Esophagus squamous epithelium (tissue), 5 donors: ENCODE measurements around the gene C19orf25. TPM values are rescaled to one million over a fixed set of nuclear protein-coding genes. Genes with fewer than 3 reads are reported as not detected.
A peak's percentile ranks its signal among the peaks of the same experiment; 100 is the strongest.

Source experiments
- DNase-seq: peaks from one replicate; lab custom pipeline; 2025; lab: John Stamatoyannopoulos, UW
- H3K27ac ChIP-seq, 4 donors: fragments of 200-600 bp; sonication (generic); one replicate each; pipeline ENCODE4 v1.5.1; 2016 to 2019; ENCODE audit warnings: mild to moderate bottlenecking in 1 of 4
- H3K27me3 ChIP-seq, 4 donors: fragments of 200-600 bp; sonication (generic); 1 replicate in 3 of 4; 2 replicates in 1 of 4; pipeline versions ENCODE4 v1.5.1 to v1.6.0; 2017 to 2021; ENCODE audit warnings: antibody characterized with exemption in 1 of 4
- H3K36me3 ChIP-seq, 3 donors: fragments of 200-600 bp; sonication (generic); one replicate each; pipeline ENCODE4 v1.5.1; 2016 to 2019
- H3K4me1 ChIP-seq, 3 donors: fragments of 200-600 bp; sonication (generic); one replicate each; pipeline ENCODE4 v1.5.1; 2017 to 2019
- H3K4me3 ChIP-seq, 4 donors: fragments of 200-600 bp; sonication (generic); 1 replicate in 3 of 4; 2 replicates in 1 of 4; pipeline ENCODE4 v1.5.1; 2016 to 2019; ENCODE audit warnings: mild to moderate bottlenecking in 2 of 4, moderate library complexity in 1 of 4
- H3K9me3 ChIP-seq, 3 donors: fragments of 200-600 bp; sonication (generic); one replicate each; pipeline ENCODE4 v1.5.1; 2016 to 2019
- CTCF ChIP-seq, 6 experiments: fragments of 450-650 bp in 4 of 6; fragments of 200-600 bp in 2 of 6; sonication (generic) in 2 of 6; IDR thresholded peaks; one replicate each; pipeline ENCODE4 v1.5.1; 2016 to 2019; ENCODE audit warnings: antibody characterized with exemption in 6 of 6, mild to moderate bottlenecking in 4 of 6, moderate library complexity in 4 of 6
- POLR2A ChIP-seq, 4 donors: fragments of 450-650 bp; IDR thresholded peaks; one replicate each; pipeline ENCODE4 v1.6.1; 2017; ENCODE audit warnings: antibody characterized with exemption in 4 of 4, mild to moderate bottlenecking in 4 of 4, moderate library complexity in 3 of 4
- WGBS, 2 donors: methylation state at CpG; one replicate each; pipeline ENCODE4 v1.1.5; 2018; 5-methylcytosine and 5-hydroxymethylcytosine counted together
- intact Hi-C: fragments of 100-400 bp; cut with DNase I; formaldehyde crosslinking; loops from one replicate; pipeline ENCODE4 v1.15.0; 2022
- total RNA-seq, 4 donors: library from RNA; depleted of rRNA; stranded (reverse); fragments of >200 nt; gene quantifications; one replicate each; pipeline ENCODE4 v1.1.0, GENCODE V29; 2016
- donor health status: DM: yes; HTN: yes; CAD: no.

Gene C19orf25
- total RNA-seq, 4 donors from 2014 or later, result 17.8 to 24.5 (median 23.0) TPM

DNA sequence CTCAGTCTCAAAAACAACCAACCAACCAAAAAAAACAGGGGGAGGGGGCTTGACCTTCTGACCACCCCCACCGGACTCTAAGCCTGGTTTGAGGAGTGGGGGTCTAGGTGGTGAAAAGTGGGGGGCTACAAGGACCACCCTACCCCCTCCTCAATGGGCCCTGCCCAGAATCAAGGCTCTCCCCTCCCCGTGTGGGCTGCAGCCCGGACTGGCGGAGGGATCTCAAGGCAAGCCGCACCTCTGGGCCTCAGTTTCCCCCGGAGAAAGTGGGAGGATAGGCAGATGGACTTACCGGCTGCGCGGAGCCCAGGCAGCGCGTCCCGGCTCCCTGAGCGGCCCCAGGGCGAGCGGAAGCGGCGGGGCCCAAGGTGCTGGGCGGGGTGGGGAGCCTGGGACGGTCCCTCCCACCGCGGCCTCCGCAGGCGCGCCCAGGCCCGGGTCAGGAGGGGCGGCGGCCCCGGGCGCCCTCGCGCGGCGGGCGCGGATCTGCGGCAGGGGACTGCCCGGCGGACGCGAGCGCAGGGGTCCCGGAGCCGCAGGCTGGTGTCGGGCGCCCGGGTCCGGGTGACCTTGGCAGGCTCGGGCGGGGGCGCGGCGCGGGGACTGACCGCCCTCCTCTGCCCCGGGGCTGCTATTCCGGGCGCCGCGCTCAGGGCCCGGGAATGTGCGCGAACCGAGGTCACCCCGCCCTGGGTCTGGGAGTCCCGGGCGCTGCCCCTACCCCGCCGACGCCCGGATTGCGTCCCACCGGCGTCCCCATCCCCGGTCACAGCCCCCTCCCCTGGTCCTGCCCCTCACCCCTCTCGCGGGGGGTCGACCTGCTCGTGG, 33.9 kb upstream of the C19orf25 start, which contains the start of gene ADAMTSL5:
ADAMTSL5 (minus strand) TSS at position 349 of the 828 bp plus-strand sequence. CDS start 2,076 bp downstream, outside the sequence.
- peak within 1 kb of the TSS; percentile 88 to 91 (median 89) for H3K27ac ChIP-seq
- 15 to 30% methylated on average over 1 to 4 of the region's 78 CpGs for WGBS, 2 donors
- no peaks in the 10 kb centered on the region for H3K9me3 ChIP-seq
- no peak for DNase-seq
- TF ChIP-seq POLR2A (IDR thresholded peaks at IDR 0.05), result peak in 2 of 4 donors; percentile 40 to 58
- TF ChIP-seq CTCF (IDR thresholded peaks at IDR 0.05), result peak in 2 of 6 experiments; percentile 17 to 35
- no peaks in the 10 kb centered on the region for H3K36me3 ChIP-seq
- peaks cover 37 to 61% (median 38%) of the 10 kb centered on the region in 3 donors for H3K4me1 ChIP-seq
- H3K27me3 ChIP-seq, result peaks cover 0 to 48% (median 0%) of the 10 kb centered on the region in 4 donors
- intact Hi-C loops, result no loop called here
- peak within 1 kb of the TSS; percentile 49 to 77 (median 60) for H3K4me3 ChIP-seq

GRCh38 chr19:1511318-1512317, 32.6 kb upstream of the C19orf25 start:
- peaks cover 0 to 48% (median 0%) of the 10 kb centered on the region in 4 donors for H3K27me3 ChIP-seq
- H3K4me3 ChIP-seq, result peak overlapping the region; percentile 49 to 77 (median 60)
- intact Hi-C loops, result no loop called here
- no peaks in the 10 kb centered on the region for H3K36me3 ChIP-seq
- H3K4me1 ChIP-seq, result peaks cover 41 to 73% (median 44%) of the 10 kb centered on the region in 3 donors
- TF ChIP-seq CTCF (IDR thresholded peaks at IDR 0.05) (no peak), POLR2A (IDR thresholded peaks at IDR 0.05) (no peak)
- H3K27ac ChIP-seq, result peak overlapping the region; percentile 88 to 91 (median 89)
- 42 to 63% methylated on average over 3 to 9 of the region's 22 CpGs for WGBS, 2 donors
- no peak for DNase-seq
- H3K9me3 ChIP-seq, result no peaks in the 10 kb centered on the region

DNA sequence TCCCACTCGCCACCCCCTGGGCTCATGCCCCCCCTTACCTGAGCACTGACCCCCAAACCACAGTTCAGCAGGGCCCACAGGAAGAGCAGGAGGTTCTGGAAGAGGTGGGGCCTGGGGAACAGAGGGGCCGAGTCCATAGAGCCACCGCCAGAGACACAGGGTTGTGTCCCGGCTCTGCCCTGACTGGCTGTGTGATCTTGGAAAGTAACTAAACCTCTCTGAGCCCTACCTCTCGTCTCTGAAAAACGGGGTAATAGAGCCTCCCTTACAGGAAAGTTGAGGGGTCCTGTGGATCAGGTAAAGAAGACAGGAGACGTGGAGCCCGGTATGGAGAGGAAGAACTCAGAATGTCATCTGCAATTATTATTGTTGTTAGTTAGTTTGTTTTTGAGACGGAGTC, 31.8 kb upstream of the C19orf25 start:
- H3K27ac ChIP-seq, result peak overlapping the region; percentile 81 to 91 (median 87)
- 25 to 28% methylated on average over 6 to 8 of the region's 9 CpGs for WGBS, 2 donors
- peaks cover 41 to 73% (median 44%) of the 10 kb centered on the region in 3 donors for H3K4me1 ChIP-seq
- DNase-seq, result no peak
- H3K9me3 ChIP-seq, result no peaks in the 10 kb centered on the region
- intact Hi-C loops, result no loop called here
- TF ChIP-seq POLR2A (IDR thresholded peaks at IDR 0.05) (no peak), CTCF (IDR thresholded peaks at IDR 0.05) (no peak)
- H3K27me3 ChIP-seq, result peaks cover 0 to 43% (median 0%) of the 10 kb centered on the region in 4 donors
- H3K4me3 ChIP-seq, result peak overlapping the region in 2 of 4 donors; percentile 47 to 68
- H3K36me3 ChIP-seq, result peaks cover 0 to 6% (median 0%) of the 10 kb centered on the region in 3 donors

DNA sequence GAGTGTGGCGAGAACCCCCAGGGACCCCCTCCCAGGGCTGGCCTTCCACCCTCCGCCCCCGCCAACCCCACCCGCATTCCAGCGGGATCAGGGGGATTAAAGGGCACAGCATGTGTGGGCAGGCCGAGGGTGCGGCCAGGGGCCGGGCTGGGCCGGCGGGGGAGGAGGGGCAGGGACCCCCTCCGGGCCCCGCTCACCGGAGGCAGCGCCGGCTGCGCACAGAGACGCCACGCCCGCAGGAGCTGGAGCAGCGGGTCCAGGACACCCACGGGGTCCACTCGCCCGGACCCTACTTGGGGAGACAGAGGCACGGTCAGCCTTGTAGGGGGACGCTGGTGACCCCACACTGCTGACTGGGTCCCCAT, 31.4 kb upstream of the C19orf25 start:
- H3K27ac ChIP-seq, result peak overlapping the region; percentile 81 to 91 (median 87)

More for the DNA sequence above, 31.4 kb upstream of the C19orf25 start:
- peaks cover 0 to 43% (median 0%) of the 10 kb centered on the region in 4 donors for H3K27me3 ChIP-seq
- peaks cover 41 to 73% (median 44%) of the 10 kb centered on the region in 3 donors for H3K4me1 ChIP-seq
- TF ChIP-seq CTCF (IDR thresholded peaks at IDR 0.05), result no peak
- no peak for TF ChIP-seq POLR2A (IDR thresholded peaks at IDR 0.05)
- DNase-seq, result no peak
- H3K4me3 ChIP-seq, result peak overlapping the region in 2 of 4 donors; percentile 33 to 47
- 36% methylated on average over 12 of the region's 25 CpGs; no CpG with 5 or more reads in 1 of the 2 donors for WGBS, 2 donors
- intact Hi-C loops, result no loop called here
- H3K36me3 ChIP-seq, result peaks cover 0 to 10% (median 0%) of the 10 kb centered on the region in 3 donors
- no peaks in the 10 kb centered on the region for H3K9me3 ChIP-seq
